ENCODE measurements around the gene RMC1.
"Not testable (repeated sequence)": the region's sequence is repeated elsewhere in the genome, so short reads cannot be mapped to it uniquely, and the experiment has no call there.

RMC1 gene

GRCh38 chr18:23498877-23499276 is 4.4 kb upstream of the RMC1 start:
- peak; percentile 80 for DNase-seq

- DNase-seq, result no peak
Observed at GRCh38 chr18:23499291-23499781, 4.0 kb upstream of the RMC1 start.

GRCh38 chr18:23501626-23502025 is 1.7 kb upstream of the RMC1 start:
- DNase-seq, result no peak

GRCh38 chr18:23502516-23503037 is 734 bp upstream of the RMC1 start:
- no peak for DNase-seq

- DNase-seq, result peak; percentile 19
Observed at GRCh38 chr18:23503963-23504344, 643 bp downstream of the RMC1 start.

GRCh38 chr18:23504720-23505119 is 1.4 kb downstream of the RMC1 start:
- no peak for DNase-seq

- DNase-seq, result no peak
Observed at GRCh38 chr18:23506393-23506792, 3.1 kb downstream of the RMC1 start.

- not testable (repeated sequence) for DNase-seq
Observed at GRCh38 chr18:23510923-23511322, 7.6 kb downstream of the RMC1 start.

- DNase-seq, result not testable (repeated sequence)
Observed at GRCh38 chr18:23512216-23512615, 8.9 kb downstream of the RMC1 start.

- no peak for DNase-seq
Observed at GRCh38 chr18:23512641-23513040, 9.3 kb downstream of the RMC1 start.

GRCh38 chr18:23515911-23516546 is 12.7 kb downstream of the RMC1 start:
- peak; percentile 82 for DNase-seq

- no peak for DNase-seq
Observed at GRCh38 chr18:23519734-23520133, 16.4 kb downstream of the RMC1 start.

- DNase-seq, result no peak
Observed at GRCh38 chr18:23521271-23521670, 18.0 kb downstream of the RMC1 start.

GRCh38 chr18:23521907-23522306 is 18.6 kb downstream of the RMC1 start:
- no peak for DNase-seq

GRCh38 chr18:23523429-23524212 is 20.3 kb downstream of the RMC1 start:
- no peak for DNase-seq

- no peak for DNase-seq
Observed at GRCh38 chr18:23524213-23524707, 20.9 kb downstream of the RMC1 start.

- DNase-seq, result no peak
Observed at GRCh38 chr18:23526501-23527063, 23.3 kb downstream of the RMC1 start.

GRCh38 chr18:23528580-23529472 is 25.5 kb downstream of the RMC1 start:
- no peak for DNase-seq

GRCh38 chr18:23529604-23530003 is 26.3 kb downstream of the RMC1 start:
- DNase-seq, result no peak

GRCh38 chr18:23530195-23530594 is 26.9 kb downstream of the RMC1 start:
- DNase-seq, result no peak

- no peak for DNase-seq
Observed at GRCh38 chr18:23531912-23532311, 28.6 kb downstream of the RMC1 start.

- DNase-seq, result no peak
Observed at GRCh38 chr18:23532848-23533247, 29.5 kb downstream of the RMC1 start.

GRCh38 chr18:23534276-23534675 is 31.0 kb downstream of the RMC1 start:
- no peak for DNase-seq

Data from CD4-positive, alpha-beta T cell treated with Interleukin-6 for 4 hours (primary cell).